HTR-8/SVneo (cell line): ENCODE measurements around the gene POLD1.
A peak's percentile ranks its signal among the peaks of the same experiment; 100 is the strongest.

ENCODE experiments used
- DNase-seq: peaks from one replicate; pipeline ENCODE4 v3.0.0; 2011; ENCODE audit warnings: low spot score, mixed read lengths; ENCODE audit not compliant: insufficient read length
- FAIRE-seq: peaks from 2 replicates; lab custom pipeline; 2011; peaks lifted over from hg19 to GRCh38; lab: Jason Lieb, UNC

The POLD1 gene

DNA sequence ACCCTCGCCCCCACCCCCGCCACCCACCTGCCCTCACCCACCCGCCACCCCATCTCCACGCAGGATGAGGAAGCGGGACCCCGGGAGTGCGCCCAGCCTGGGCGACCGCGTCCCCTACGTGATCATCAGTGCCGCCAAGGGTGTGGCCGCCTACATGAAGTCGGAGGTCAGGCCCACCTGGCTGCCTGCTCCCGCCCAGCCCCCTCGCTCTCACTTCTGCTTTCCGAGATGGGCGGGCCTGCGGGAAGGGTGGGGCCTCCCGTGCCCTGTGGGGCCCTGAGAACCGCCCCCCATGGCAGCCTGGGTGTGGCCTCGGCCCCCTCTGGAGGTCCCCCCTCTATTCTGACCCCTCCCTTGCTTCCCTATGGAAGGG is 31.5 kb downstream of the POLD1 start:
- FAIRE-seq (no peak), DNase-seq (no peak)

DNA sequence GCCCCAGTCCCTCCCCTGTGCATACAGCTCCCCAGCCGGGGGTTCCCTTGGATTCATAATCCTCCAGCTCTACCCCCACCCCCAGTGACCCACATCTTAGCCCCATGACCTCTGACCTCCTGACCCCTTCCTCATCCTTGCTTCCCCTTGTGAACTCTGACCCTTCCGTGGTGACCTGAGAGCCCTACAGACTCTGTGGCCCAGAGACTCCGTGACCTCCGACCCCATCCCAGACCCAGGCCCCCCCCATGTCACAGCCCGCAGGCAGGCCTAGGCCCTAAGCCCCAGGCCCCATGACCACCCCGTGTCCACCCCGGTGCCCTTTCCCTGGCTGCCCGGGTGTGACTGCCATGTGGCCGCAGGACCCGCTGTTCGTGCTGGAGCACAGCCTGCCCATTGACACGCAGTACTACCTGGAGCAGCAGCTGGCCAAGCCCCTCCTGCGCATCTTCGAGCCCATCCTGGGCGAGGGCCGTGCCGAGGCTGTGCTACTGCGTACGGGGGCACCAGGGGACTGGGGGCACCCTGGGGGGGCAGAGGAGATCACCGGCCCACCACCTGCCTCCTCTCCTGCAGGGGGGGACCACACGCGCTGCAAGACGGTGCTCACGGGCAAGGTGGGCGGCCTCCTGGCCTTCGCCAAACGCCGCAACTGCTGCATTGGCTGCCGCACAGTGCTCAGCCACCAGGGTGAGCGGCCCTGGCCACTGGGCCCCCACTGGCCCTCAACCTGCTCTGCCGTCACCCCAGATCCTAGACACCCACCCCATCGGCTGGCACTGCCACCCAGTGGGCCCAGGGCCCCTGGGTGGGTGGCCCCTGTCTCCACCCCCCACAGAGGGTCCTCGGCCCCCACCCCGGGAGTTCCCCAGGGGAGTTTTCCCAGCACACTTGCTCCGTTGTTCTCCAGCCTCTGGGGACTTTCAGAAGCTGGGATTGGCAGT is 32.2 kb downstream of the POLD1 start:
- FAIRE-seq (no peak), DNase-seq (no peak)

DNA sequence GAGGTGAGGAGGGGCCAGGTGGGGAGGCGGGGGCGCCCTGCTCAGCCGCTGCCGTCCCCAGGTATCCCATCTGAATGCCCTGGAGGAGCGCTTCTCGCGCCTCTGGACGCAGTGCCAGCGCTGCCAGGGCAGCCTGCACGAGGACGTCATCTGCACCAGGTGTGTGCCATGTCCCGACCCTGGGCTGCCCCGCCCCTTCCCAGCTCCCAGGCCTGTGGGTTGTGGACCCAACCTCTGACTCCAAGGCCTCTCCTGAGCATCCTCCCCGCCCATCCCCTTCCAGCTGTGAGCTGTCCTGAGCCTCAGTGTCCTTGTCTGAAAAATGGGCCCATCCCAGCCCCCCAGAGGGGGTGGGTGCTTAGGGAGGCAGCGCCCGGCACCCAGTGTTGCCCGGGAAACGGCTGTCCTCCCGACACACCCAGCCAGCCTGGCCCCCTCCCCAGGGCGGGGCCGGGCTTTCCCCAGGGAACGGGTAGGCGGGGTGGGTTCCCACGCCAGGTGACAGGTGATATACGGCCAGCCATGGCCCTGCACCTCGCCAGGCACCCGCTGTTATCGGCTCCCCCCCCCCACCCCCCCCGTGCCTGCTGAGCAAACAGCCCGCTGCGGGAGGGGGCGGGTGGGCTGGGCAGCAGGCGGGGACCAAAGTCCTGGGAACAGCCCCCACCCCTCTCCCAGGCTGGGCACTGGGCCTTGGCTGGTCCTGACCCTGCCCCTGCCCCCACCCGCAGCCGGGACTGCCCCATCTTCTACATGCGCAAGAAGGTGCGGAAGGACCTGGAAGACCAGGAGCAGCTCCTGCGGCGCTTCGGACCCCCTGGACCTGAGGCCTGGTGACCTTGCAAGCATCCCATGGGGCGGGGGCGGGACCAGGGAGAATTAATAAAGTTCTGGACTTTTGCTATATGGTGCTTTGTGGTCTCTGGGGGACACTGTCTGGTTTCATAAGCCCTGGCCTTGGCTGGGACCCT is 33.2 kb downstream of the POLD1 start:
- DNase-seq (no peak), FAIRE-seq (no peak)

DNA sequence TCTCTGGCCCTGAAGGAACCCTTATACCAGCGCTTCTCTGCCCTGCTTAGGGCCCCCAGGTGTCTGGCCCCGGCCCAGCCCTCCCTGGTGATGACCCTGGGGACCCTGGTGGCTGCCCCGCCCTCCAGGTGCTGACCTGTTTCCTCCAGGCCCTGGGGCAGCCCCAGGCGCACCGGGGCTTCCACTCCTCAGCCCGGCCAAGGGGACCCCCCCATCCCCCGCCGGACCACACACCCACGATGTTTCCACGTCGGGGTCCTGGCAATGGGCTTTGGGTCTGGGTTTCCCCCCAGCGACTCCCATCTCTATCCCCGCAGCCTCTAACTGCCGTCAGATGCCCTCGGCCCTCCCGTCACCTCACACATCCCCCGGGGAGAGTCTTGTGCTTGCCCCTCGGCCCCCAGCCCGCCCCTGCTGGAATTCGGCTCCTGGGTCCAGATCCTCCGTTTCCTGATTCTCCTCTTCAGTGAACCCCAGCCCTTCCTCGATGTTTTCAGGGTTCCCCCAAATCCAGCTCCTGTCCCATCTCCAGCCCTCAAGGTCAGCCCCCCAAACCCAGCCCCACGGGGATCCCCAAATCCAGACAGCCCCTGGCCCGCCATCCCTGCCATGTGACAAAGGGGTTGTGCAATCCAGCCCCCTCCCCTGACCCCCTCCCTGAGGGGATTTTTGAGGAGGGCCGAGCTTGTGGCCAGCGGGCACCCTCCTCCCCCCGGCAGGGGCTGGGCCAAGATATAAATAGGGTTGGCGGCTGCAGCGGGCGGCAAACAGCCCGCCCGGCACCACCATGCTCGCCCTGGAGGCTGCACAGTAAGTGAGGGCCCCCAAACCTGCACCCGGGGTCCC is 34.3 kb downstream of the POLD1 start, which contains the start of gene SPIB:
Gene SPIB (plus strand): TSS at position 763 of the 846 bp plus-strand sequence. CDS start 25 bp downstream, at position 788.
- no peak for DNase-seq

DNA sequence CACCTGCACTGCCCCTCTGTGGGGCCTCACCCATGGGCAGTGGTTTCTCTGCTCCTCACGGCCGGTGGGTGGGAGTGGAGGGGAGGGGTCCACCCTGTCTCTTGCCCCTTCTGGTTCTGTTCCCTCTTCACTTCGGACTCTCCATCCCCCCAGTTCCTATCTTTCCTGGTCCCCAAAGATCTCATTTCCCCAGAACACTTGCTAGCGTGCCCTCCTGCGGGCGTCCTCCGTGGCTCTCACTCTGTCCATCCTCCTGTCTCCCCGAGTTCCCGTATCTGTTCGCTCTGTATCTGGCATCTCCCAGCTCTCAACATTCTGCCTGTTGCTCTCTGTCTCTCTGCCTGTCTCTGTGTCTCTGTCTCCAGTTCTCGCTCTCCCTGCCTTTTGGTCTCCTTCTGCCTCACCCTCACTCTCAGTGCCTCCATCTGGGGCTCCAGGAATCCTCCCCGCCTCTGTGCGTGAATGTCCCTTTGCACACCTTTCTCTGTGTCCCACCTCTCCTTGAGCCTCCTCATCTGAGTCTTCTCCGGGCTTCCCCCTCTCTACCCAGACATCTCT is 35.0 kb downstream of the POLD1 start:
- no peak for DNase-seq
- no peak for FAIRE-seq

More for the DNA sequence above, 34.3 kb downstream of the POLD1 start, which contains the start of gene SPIB:
- no peak for FAIRE-seq

DNA sequence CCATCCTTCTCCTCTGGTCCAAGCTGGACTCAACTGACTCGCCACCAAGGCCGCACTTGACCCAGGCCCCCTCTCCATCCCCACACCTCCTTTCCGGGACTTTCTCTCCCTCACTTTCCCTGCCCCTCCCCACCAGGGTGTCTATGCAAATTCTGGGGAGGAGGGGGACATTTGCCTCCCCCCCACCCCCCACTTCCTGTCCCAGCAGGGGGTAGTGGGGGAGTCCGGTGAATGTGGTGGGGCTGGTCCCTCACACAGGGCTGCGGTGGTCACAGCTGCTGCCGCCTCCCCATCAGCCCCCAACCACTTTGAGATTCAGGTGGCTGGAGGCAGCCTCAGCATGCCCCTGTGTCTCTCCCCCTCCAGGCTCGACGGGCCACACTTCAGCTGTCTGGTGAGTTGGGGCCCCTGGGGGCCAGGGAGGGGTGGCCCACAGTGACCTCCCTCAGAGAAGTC is 35.5 kb downstream of the POLD1 start:
- DNase-seq (no peak), FAIRE-seq (no peak)

DNA sequence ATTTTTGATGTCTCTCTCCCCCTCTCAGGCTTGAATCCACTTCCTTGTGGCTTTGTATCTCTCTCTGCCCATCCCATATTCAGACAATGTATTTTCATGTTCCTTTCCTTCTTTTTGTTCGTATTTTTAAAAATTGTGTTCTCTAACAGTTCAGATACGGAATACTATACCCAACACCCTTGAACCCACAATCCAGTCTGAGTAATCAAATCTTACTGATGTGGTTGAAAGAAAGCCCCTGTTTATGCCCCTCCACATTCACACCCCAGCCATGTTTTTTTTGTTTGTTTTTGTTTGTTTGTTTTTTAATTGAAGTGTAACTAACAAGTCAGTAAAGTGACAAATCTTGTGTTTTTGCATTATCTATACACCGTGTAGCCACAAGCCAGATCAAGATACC is 36.0 kb downstream of the POLD1 start:
- FAIRE-seq (no peak), DNase-seq (no peak)

DNA sequence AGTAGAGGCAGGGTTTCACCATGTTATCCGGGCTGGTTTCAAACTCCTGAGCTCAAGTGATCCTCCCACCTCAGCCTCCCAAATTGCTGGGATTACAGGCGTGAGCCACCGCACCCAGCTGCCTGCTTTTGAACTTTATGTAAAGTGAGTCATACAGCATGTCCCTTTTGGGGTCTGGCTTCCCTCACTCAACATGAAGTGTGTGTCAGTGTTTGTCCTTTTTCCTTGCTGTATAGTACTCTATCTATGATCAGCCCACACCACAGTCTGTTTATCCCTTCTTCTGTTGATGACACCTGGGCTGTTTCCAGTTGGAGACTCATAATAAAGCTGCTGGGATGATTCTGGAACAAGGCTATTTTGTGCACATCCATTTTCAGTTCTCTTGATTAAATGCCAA is 36.7 kb downstream of the POLD1 start:
- FAIRE-seq (no peak), DNase-seq (no peak)

DNA sequence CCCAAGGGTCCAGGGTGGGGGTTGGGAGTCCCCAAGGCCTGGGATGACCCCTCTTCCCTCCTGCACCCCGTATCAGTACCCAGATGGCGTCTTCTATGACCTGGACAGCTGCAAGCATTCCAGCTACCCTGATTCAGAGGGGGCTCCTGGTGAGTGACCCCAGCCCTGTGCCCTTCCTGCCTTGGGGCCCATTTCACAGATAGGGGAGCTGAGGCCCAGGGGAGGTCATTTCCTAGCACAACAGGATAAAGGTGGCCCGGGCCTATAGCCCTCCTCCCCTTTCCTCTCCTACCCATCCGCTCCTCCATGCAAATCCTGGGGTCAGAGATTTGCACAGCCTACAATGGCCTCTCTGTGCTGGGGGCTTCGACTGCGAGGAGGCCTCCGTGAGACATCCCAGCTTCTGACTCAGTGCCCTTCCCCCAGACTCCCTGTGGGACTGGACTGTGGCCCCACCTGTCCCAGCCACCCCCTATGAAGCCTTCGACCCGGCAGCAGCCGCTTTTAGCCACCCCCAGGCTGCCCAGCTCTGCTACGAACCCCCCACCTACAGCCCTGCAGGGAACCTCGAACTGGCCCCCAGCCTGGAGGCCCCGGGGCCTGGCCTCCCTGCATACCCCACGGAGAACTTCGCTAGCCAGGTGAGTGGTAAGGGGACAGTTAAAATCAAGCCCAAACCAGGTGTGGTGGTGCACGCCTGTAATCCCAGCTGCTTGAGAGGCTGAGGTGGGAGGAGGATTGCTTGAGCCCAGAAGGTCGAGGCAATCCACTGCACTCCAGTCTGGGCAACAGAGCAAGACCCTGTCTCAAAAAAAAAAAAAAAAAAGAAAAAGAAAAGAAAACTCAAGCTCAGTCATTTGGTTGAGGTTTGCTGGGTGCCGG is 38.5 kb downstream of the POLD1 start:
- FAIRE-seq = no peak

DNA sequence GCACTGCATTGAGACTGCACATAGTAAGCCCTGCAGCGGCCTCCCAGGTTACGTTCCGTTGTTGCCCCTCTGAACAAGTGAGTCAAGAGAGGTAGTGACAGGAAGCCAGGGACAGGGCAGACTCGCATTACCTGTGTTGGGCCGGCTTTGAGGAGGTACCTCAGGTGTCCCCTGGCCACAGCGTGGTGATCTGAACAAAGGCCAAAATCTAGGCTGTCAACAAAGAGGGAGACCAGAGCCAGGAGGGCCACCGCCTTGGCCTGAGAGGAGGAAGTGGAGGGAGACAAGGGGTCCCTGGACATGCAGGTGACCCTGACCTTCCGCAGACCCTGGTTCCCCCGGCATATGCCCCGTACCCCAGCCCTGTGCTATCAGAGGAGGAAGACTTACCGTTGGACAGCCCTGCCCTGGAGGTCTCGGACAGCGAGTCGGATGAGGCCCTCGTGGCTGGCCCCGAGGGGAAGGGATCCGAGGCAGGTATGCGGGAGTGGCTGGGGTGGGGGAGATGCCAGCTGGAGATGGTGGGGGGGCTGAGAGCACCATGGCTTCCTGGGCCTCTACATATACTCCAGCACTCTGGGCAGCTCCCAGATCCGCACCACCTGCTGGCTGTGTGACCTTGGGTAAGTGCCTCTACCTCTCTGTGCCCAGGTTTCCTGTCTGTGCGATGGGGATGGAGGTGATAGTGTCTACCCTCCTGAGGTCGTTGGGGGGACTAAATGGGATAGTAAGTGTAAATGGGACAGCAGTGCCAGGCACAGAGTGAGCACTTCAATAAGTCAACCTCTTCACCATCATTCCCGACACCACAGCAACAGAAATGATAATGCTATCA is 39.3 kb downstream of the POLD1 start:
- no peak for FAIRE-seq
- no peak for DNase-seq

More for the DNA sequence above, 38.5 kb downstream of the POLD1 start:
- DNase-seq = no peak

DNA sequence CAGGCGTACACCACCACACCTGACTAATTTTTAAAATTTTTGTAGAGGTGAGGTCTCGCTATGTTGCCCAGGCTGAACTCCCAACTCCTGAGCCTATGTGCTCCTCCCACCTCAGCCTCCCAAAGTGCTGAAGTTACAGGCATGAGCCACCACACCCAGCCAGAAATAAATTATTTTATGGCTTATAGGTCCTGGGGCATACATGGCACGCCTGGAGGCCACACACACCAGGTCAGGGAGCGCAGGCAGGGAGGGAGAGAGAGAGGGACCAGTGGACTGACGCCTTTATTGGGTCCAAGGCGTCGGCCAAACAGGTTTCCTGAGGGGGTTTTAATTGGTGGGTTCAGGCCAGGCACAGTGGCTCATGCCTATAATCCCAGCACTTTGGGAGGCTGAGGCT is 41.4 kb downstream of the POLD1 start:
- DNase-seq (no peak), FAIRE-seq (no peak)

DNA sequence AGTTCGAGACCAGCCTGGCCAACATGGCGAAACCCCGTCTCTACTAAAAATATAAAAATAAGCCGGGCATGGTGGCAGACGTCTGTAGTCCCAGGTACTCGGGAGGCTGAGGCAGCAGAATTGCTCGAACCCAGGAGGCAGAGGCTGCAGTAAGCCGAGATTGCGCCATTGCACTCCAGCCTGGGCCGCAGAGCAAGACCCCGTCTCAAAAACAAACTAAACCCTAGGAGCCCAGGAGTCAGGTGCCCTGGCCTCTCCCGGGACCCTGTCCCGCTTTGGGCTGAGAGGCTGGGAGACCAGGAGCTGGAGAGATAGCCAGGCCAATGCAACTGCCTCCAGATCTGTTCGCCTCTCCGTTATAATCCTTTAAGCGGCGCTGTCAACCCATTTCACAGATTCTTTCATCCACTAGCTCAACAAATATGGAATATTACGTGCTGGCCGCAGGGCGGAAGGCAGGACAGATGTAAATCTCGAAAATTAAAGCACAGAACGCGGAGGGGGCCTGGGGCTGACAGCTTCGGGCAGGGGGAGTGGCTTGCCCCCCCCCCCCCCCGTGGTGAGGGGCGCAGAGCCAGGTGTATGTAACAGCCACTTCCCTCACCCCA is 43.3 kb downstream of the POLD1 start:
- DNase-seq (no peak), FAIRE-seq (no peak)

DNA sequence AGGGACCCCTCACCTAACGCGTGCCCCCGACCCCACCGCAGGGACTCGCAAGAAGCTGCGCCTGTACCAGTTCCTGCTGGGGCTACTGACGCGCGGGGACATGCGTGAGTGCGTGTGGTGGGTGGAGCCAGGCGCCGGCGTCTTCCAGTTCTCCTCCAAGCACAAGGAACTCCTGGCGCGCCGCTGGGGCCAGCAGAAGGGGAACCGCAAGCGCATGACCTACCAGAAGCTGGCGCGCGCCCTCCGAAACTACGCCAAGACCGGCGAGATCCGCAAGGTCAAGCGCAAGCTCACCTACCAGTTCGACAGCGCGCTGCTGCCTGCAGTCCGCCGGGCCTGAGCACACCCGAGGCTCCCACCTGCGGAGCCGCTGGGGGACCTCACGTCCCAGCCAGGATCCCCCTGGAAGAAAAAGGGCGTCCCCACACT is 43.9 kb downstream of the POLD1 start:
- DNase-seq (no peak), FAIRE-seq (no peak)

DNA sequence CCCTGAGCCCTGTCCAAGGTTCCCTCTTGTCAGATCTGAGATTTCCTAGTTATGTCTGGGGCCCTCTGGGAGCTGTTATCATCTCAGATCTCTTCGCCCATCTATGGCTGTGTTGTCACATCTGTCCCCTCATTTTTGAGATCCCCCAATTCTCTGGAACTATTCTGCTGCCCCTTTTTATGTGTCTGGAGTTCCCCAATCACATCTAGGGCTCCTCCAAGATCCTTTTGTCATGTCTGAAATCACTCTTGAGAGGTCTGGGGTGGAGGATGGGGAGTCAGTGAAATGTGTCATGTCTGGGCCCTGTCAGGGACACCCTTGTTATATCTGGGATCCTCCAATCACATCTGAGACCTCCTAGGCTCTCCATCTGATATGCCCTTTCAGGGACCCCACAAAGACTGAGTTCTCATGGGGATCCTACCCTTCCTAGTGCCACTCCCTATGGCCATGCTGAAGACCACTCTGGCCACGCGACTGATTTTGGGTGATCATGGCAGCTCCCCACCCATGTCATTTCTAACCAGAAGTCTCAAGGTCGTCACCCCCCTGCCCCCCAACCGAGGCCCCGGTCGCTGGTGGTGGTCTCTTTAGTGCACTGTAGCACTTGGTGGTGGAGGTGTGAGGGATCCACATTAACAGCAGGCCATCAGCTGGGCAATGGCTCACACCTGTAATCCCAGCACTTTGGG is 44.8 kb downstream of the POLD1 start:
- no peak for DNase-seq
- no peak for FAIRE-seq

DNA sequence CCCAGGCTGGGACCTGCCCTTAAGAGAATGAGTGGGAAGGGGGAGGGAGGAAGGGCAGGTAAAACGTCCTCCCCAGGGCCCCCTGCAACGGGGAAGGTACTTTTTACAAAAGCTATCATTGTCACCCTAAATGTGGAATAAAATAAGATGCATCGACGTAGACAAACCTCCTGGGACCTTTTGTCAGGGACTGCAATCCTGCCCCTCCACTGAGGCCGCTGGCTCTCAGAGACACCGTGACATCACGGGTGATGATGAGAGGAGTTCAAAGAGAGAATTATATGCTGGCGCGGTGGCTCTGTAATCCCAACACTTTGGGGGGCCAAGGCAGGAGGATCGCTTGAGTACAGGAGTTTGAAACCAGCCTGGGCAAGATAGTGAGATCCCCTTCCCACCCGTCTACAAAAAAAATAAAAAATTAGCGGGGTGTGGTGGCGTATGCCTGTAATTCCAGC is 46.8 kb downstream of the POLD1 start:
- no peak for FAIRE-seq

DNA sequence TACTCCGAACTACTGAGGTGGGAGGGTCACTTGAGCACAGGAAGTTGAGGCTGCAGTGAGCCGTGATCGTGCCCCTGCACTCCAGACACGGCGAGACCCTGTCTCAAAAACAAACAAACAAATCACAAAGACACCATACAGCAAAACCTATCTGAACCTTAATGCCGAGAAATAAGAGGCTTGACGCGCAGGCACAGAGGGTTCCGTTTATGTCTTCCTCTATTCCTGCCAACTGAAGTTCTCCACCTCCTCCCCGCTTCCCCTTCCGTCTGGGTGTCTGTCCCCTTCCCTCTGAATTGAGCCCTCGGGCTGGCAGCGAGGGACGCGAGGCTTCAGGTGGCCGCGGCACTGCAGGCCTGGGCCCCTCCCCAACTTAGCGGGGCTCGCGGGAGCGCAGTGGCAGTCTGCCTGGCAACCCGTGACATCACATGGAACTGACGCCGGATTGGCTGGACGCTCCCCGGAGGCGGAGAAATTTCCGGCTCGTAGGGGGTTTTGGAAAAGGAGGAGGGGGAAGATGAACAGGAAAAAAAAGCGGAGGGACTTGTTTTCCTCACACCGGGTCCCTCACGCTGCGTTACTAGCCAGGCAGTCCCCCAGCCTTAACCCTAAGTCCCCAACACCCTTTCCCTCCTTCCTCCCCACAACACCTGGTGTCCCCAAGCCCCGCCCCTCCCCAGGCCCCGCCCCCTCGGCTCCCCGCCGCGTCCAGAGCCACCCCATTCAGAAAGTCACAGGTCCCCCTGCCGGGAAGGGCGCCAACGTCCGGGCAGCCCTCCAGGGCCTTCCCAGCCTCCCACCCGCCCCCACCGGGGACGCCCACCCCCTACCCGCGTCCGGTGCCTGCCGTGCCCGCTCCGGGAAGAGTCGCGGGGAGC is 47.4 kb downstream of the POLD1 start:
- FAIRE-seq = peak; percentile 96

More for the DNA sequence above, 46.8 kb downstream of the POLD1 start:
- DNase-seq = no peak

More for the DNA sequence above, 47.4 kb downstream of the POLD1 start:
- peak; percentile 89 for DNase-seq
